ENCODE results near the gene FZD10. TPM values are rescaled to one million over a fixed set of nuclear protein-coding genes. Genes with fewer than 3 reads are reported as not detected.

The FZD10 gene
- total RNA-seq, 1 experiment from 2014 or later: not detected

DNA sequence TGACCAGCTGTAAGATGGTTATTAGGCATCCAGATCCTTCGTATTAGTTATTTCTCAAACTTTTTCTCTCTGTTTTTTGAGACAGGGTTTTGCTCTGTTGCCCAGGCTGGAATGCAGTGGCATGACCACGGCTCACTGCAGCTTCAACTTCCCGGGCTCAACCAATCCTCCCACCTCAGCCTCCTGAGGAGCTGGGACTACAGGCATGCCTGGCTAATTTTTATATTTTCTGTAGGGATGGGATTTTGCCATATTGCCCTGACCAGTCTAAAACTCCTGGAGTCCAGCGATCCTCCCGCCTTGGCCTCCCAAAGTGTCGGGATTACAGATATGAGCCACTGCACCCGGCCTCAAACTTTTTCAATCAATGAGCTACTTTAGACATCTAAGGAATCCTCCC lies 33.1 kb downstream of the FZD10 start:
- no peak overlapping the region for H2AFZ ChIP-seq
- H3K9me3 ChIP-seq (ENCODE audit: insufficient read depth, low read depth): no peaks in the 10 kb centered on the region
- no peaks in the 10 kb centered on the region for H3K9me2 ChIP-seq (ENCODE audit: insufficient read depth)
- H3K36me3 ChIP-seq (ENCODE audit: low read depth): no peaks in the 10 kb centered on the region
- intact Hi-C loops (cut with micrococcal nuclease; ENCODE audit: unreplicated experiment): no loop called here
- CTCF ChIA-PET: no interaction called here
- no peaks in the 10 kb centered on the region for H3K79me2 ChIP-seq (ENCODE audit: low read depth)
- TF ChIP-seq EZH2 (IDR thresholded peaks at IDR 0.05; ENCODE audit: low read depth): no peak
- no peak for TF ChIP-seq CTCF (conservative IDR thresholded peaks at IDR 0.05)
- H3K4me2 ChIP-seq: no peak overlapping the region
- no peak for DNase-seq
- POLR2A ChIA-PET (ENCODE audit: unreplicated experiment): no interaction called here
- no peaks in the 10 kb centered on the region for H3F3A ChIP-seq (ENCODE audit: insufficient read depth, low read depth)
- H3K4me1 ChIP-seq (replicated peaks; ENCODE audit: insufficient read depth): no peaks in the 10 kb centered on the region
- BruUV-seq (replicated peaks): no TSS peak
- no peak overlapping the region for H3K27ac ChIP-seq
- H3K27me3 ChIP-seq (ENCODE audit: insufficient read depth, low read depth): peaks cover 81% of the 10 kb centered on the region
- H4K20me1 ChIP-seq (ENCODE audit: insufficient read depth): no peaks in the 10 kb centered on the region
- no peak overlapping the region for H3K4me3 ChIP-seq

GRCh38 chr12:130195776-130196175 lies 33.5 kb downstream of the FZD10 start:
- no peaks in the 10 kb centered on the region for H3K4me1 ChIP-seq (replicated peaks; ENCODE audit: insufficient read depth)
- peaks cover 84% of the 10 kb centered on the region for H3K27me3 ChIP-seq (ENCODE audit: insufficient read depth, low read depth)
- no peak overlapping the region for H3K4me3 ChIP-seq
- H3K9me2 ChIP-seq (ENCODE audit: insufficient read depth): no peaks in the 10 kb centered on the region
- no TSS peak for BruUV-seq (replicated peaks)
- TF ChIP-seq CTCF (conservative IDR thresholded peaks at IDR 0.05): no peak
- H3F3A ChIP-seq (ENCODE audit: insufficient read depth, low read depth): no peaks in the 10 kb centered on the region
- no peaks in the 10 kb centered on the region for H3K79me2 ChIP-seq (ENCODE audit: low read depth)
- intact Hi-C loops (cut with micrococcal nuclease; ENCODE audit: unreplicated experiment): no loop called here
- no peak overlapping the region for H2AFZ ChIP-seq
- H3K9me3 ChIP-seq (ENCODE audit: insufficient read depth, low read depth): no peaks in the 10 kb centered on the region
- H3K36me3 ChIP-seq (ENCODE audit: low read depth): no peaks in the 10 kb centered on the region
- H4K20me1 ChIP-seq (ENCODE audit: insufficient read depth): no peaks in the 10 kb centered on the region
- H3K27ac ChIP-seq: no peak overlapping the region
- POLR2A ChIA-PET (ENCODE audit: unreplicated experiment): no interaction called here
- no peak overlapping the region for H3K4me2 ChIP-seq
- DNase-seq: no peak
- CTCF ChIA-PET: no interaction called here

DNA sequence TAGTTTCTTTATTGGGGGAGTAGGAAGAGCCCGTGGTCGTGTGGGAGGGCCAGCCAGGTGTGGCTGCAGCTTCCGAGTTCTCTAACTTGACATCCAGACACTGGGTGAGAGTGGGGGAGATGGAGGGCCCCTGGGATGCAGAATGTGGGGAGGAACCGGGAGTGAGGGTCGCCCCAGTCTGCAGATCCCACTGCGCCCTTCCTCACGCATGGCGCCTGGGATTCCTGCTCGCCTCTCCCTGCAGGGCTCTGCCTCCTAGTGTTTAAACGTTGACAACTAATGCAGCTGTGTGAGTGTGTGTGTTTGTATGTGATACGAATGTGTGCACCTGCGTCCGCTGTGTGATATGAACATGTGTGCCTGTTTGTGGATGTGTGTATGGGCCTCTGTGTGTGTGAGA lies 34.6 kb downstream of the FZD10 start:
- Histone ChIP-seq H3K4me3 (no peak overlapping the region), H3K79me2 (ENCODE audit: low read depth) (no peaks in the 10 kb centered on the region), H3K4me2 (no peak overlapping the region), H3K4me1 (replicated peaks; ENCODE audit: insufficient read depth) (no peaks in the 10 kb centered on the region), H3K36me3 (ENCODE audit: low read depth) (no peaks in the 10 kb centered on the region), H3K9me3 (ENCODE audit: insufficient read depth, low read depth) (no peaks in the 10 kb centered on the region), H3K27me3 (ENCODE audit: insufficient read depth, low read depth) (peaks cover 82% of the 10 kb centered on the region), H3K27ac (no peak overlapping the region), H3F3A (ENCODE audit: insufficient read depth, low read depth) (no peaks in the 10 kb centered on the region), H3K9me2 (ENCODE audit: insufficient read depth) (no peaks in the 10 kb centered on the region), H4K20me1 (ENCODE audit: insufficient read depth) (no peaks in the 10 kb centered on the region), H2AFZ (no peak overlapping the region)
- intact Hi-C loops (cut with micrococcal nuclease; ENCODE audit: unreplicated experiment): no loop called here
- no peak for DNase-seq
- POLR2A ChIA-PET (ENCODE audit: unreplicated experiment): no interaction called here
- no TSS peak for BruUV-seq (replicated peaks)
- TF ChIP-seq CTCF (conservative IDR thresholded peaks at IDR 0.05) (no peak), EZH2 (IDR thresholded peaks at IDR 0.05; ENCODE audit: low read depth) (no peak)
- CTCF ChIA-PET: no interaction called here
